Neural crest cell (in vitro differentiated cells): ENCODE measurements around the gene ENOX1. TPM values are rescaled to one million over a fixed set of nuclear protein-coding genes. Genes with fewer than 3 reads are reported as not detected.

Source experiments
- DNase-seq: peaks from one replicate; pipeline ENCODE4 v3.0.0; 2021; ENCODE audit warnings: low read depth, mixed read lengths, low spot score
- H3K27ac Mint-ChIP-seq: one replicate; pipeline ENCODE4 v1.8.0; 2021; ENCODE audit warnings: mild to moderate bottlenecking, mixed read lengths; ENCODE audit not compliant: unreplicated experiment
- H3K27me3 Mint-ChIP-seq: 2 replicates; pipeline ENCODE4 v1.8.0; 2021; ENCODE audit warnings: low read depth, mild to moderate bottlenecking, mixed read lengths
- H3K36me3 Mint-ChIP-seq: 2 replicates; pipeline ENCODE4 v1.8.0; 2021; ENCODE audit warnings: low read depth, mild to moderate bottlenecking, mixed read lengths
- H3K4me1 Mint-ChIP-seq: 2 replicates; pipeline ENCODE4 v1.8.0; 2021; ENCODE audit warnings: mixed read lengths
- H3K4me3 Mint-ChIP-seq: one replicate; pipeline ENCODE4 v1.8.0; 2021; ENCODE audit warnings: mild to moderate bottlenecking, mixed read lengths
- H3K9me3 Mint-ChIP-seq: 2 replicates; pipeline ENCODE4 v1.8.0; 2021; ENCODE audit warnings: mixed read lengths
- total RNA-seq: library from RNA; stranded (reverse); gene quantifications from 2 replicates; pipeline ENCODE4 v1.2.1, GENCODE V29; 2021
- TF ChIP-seq, protein P1 (sequence below): fragments of 200-600 bp; sonication (generic); conservative IDR thresholded peaks from 2 replicates; pipeline ENCODE4 v1.5.0; 2021; ENCODE audit warnings: antibody characterized with exemption, mild to moderate bottlenecking

The ENOX1 gene
- total RNA-seq, 1 donor from 2014 or later, result 3.8 TPM

DNA sequence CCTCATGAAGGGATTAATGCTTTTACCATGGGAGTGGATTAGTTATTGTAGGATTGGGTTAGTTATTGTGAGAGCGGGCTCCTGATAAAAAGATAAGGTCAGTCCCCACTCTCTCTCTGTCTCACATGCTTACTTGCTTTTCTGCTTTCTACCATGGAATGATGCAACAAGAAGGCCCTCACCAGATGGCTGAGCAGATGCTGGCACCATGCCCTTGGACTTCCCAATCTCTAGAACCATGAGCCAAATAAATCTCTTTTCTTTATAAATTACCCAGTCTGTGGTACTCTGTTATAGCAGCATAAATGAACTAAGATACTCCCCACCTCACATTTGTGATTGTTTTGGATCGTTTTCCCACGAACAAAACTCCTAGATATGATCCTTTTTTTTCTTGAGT, 409.6 kb downstream of the ENOX1 start:
- H3K27ac Mint-ChIP-seq, result no peak overlapping the region
- H3K27me3 Mint-ChIP-seq, result no peaks in the 10 kb centered on the region
- TF ChIP-seq, protein P1, sequence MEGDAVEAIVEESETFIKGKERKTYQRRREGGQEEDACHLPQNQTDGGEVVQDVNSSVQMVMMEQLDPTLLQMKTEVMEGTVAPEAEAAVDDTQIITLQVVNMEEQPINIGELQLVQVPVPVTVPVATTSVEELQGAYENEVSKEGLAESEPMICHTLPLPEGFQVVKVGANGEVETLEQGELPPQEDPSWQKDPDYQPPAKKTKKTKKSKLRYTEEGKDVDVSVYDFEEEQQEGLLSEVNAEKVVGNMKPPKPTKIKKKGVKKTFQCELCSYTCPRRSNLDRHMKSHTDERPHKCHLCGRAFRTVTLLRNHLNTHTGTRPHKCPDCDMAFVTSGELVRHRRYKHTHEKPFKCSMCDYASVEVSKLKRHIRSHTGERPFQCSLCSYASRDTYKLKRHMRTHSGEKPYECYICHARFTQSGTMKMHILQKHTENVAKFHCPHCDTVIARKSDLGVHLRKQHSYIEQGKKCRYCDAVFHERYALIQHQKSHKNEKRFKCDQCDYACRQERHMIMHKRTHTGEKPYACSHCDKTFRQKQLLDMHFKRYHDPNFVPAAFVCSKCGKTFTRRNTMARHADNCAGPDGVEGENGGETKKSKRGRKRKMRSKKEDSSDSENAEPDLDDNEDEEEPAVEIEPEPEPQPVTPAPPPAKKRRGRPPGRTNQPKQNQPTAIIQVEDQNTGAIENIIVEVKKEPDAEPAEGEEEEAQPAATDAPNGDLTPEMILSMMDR, result no peak
- no peak overlapping the region for H3K4me3 Mint-ChIP-seq
- H3K9me3 Mint-ChIP-seq, result peaks cover 9% of the 10 kb centered on the region
- DNase-seq, result no peak
- peaks cover 4% of the 10 kb centered on the region for H3K36me3 Mint-ChIP-seq
- no peaks in the 10 kb centered on the region for H3K4me1 Mint-ChIP-seq

DNA sequence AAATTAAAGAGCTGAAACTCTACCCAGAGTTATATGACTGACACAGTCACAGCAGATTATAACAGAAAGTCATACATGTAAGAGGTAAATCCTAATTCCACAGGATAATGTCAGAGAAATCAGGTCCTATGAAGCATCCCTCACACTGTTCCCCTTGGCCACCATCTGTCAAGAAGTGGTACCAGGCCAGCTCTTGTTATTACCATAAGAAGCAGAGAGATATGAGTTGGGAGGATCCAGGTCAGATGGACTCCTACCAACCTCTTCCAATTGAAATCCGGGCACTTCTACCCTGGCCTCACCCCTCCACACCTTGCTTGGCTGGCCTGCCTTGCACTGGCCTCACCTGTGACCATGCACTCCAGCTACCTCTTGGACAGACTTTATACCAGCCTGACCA, 410.2 kb downstream of the ENOX1 start:
- H3K4me1 Mint-ChIP-seq, result no peaks in the 10 kb centered on the region
- H3K27ac Mint-ChIP-seq, result no peak overlapping the region
- H3K4me3 Mint-ChIP-seq, result no peak overlapping the region
- H3K27me3 Mint-ChIP-seq, result no peaks in the 10 kb centered on the region
- peaks cover 4% of the 10 kb centered on the region for H3K36me3 Mint-ChIP-seq
- H3K9me3 Mint-ChIP-seq, result peaks cover 9% of the 10 kb centered on the region
- TF ChIP-seq, protein P1, result no peak
- DNase-seq, result no peak

DNA sequence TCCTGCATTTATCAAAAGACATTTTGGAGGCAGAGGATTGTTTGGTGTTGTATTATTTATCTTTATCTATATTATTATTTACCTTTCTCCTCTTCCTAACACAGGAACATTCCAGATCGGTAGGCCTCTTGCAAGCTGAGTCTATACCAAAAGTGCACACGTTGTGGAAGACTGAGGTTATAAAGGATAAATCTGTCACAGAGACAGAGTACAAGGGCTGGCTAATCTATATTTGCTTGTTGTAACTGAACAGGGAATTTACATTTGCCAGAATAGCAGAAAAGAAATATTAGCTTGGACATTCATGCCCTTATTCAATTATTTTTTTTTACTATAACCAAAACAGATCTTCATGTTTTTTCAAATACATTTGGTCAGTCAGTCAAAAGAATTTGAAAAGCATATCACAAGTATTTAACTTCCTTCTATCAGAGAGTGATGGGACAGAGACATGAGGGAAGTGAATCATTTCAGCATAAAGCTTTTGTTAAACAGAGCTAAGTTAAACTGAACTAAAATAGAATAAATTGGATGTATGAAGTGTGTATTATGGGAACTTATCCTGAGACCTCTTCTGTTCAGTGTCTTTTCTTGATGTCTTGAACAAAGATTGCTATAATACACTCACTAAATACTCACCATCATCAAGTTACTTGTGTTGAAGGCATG, 410.8 kb downstream of the ENOX1 start:
- DNase-seq, result no peak
- H3K9me3 Mint-ChIP-seq, result peaks cover 9% of the 10 kb centered on the region
- H3K27ac Mint-ChIP-seq, result no peak overlapping the region
- H3K4me1 Mint-ChIP-seq, result no peaks in the 10 kb centered on the region
- no peak overlapping the region for H3K4me3 Mint-ChIP-seq
- H3K36me3 Mint-ChIP-seq, result peaks cover 4% of the 10 kb centered on the region
- TF ChIP-seq, protein P1, result no peak
- H3K27me3 Mint-ChIP-seq, result no peaks in the 10 kb centered on the region

DNA sequence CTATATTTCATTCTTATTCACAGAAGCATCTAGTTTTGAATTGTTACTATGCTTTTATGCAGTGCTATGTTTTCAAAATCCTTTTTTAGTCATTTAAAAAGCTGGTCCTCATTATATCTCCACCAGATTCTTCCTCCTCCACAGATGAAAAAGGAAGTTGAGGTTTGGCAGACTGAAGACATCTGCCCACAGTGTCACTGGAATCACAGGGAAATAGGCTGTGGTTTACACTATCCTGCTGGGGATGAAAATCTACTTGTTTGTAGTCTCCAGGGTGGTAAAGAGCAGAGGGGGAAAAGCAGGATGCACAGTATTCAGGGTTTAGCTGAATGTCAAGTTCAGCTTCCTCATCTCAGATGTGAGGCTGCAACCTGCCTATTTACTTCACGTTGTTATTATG, 412.2 kb downstream of the ENOX1 start:
- Mint-ChIP-seq H3K27ac (no peak overlapping the region), H3K27me3 (no peaks in the 10 kb centered on the region), H3K36me3 (peaks cover 4% of the 10 kb centered on the region), H3K4me3 (no peak overlapping the region), H3K9me3 (peaks cover 5% of the 10 kb centered on the region), H3K4me1 (no peaks in the 10 kb centered on the region)
- no peak for DNase-seq
- TF ChIP-seq, protein P1, result no peak

DNA sequence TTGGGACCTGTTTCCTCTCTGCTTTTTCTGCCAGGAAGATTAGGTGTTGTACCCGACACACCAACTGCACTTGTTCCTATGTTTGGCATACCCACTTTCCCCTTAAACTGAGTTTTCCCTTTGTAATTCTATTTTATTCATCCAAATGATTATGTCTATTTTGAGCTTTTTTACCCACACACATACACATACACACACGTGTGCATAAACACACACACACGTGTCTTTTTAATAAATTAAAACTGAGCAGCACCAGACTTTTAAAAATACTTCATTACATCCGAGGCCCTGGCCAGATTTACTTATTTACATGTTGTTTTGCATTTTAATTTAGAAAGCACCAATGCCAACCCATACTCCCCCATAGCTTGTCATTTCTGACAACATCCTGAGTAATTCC, 413.4 kb downstream of the ENOX1 start:
- Mint-ChIP-seq H3K4me3 (no peak overlapping the region), H3K9me3 (no peaks in the 10 kb centered on the region), H3K36me3 (no peaks in the 10 kb centered on the region), H3K27ac (no peak overlapping the region), H3K4me1 (no peaks in the 10 kb centered on the region), H3K27me3 (no peaks in the 10 kb centered on the region)
- DNase-seq, result no peak
- TF ChIP-seq, protein P1, result no peak
